ENCODE results near the gene PHTF2.

PHTF2 gene

DNA sequence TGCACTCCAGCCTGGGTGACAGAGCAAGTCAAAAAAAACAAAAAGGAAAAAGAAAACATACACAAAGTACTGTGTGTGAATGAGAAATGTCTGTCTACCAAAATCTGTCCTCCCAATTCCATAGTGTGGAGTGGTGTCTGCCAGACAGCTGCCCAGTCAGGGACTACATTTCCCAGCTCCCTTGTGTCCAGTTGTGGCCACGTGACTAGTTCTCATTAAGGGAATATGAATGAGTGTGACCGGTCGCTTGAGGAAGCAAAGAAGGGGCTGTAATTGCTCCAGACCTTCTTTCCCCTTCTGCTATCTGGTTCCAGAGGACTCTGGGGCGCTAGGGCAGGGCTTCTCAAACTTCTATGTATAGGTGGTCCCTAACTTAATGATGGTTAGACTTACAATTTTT, 204.1 kb downstream of the PHTF2 start:
- no peak for DNase-seq

DNA sequence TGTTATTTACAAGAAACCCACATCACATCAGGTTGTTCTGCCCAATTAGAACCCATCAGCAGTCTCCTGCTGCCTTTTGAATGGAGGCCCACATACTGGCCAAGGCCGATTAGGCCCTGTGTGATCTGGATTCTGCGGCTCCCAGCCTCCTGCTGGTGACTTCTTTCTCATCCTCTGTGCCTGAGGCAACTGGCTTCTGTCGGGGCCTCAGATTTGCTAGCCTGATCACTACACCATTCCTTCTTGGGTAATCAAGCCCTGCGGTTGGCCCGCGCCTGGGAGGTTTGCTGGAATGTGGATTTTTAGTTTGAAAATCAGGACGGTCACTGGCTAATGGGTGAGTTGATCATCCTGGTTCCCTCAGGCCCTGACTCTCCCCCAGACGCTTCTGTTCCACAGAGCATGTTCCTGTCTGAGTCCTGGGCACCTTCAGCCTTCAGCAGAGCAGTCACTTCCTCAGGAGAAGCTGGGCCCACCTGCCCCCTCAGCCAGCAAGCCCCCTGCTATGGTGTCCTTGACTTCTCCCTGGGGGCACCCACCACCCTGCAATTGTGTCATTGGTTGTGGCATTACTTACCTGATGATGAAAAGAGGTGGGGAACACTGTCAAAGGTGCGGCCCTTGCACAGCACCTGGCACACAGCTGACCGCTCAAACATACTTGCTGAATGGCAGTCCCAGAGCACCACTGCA, 207.6 kb downstream of the PHTF2 start:
- DNase-seq: no peak

Data from hematopoietic multipotent progenitor cell treated with erythropoietin and hydrocortisone succinate and interleukin-3 and kit ligand, for 6 days (in vitro differentiated cells).